HG03439 (cell line): Measurements from ENCODE around the gene IFT27.

ENCODE experiments used
- ATAC-seq: cut with Tn5 transposase; IDR thresholded peaks from one replicate; pipeline ENCODE4 v1.9.1; 2021; ENCODE audit warnings: mild to moderate bottlenecking, moderate library complexity; ENCODE audit not compliant: unreplicated experiment

Gene IFT27

GRCh38 chr22:36727927-36728488 lies 47.9 kb downstream of the IFT27 start:
- ATAC-seq, result no peak

DNA sequence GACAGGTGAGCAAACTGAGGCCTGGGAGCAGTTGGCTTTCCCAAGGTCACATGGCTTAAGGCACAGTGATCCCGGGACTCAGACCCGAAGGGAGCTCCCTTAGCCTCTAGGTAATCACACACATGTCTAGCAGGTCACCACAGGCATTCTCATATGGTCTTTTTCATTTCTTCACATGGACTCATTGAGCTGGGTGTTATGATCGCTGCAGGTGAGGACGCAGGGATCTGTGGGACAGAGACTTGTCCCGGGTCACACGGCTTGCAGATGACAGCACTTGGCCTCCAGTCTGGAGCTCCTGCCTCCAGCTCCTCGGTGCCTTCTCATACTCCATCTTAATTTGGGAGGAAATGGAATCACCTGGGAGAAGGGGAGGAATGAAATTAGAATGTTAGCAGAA lies 48.8 kb downstream of the IFT27 start:
- ATAC-seq, result no peak

GRCh38 chr22:36726007-36726380 lies 49.9 kb downstream of the IFT27 start:
- no peak for ATAC-seq

- ATAC-seq, result no peak
Measured at GRCh38 chr22:36725366-36726006, 50.4 kb downstream of the IFT27 start.

DNA sequence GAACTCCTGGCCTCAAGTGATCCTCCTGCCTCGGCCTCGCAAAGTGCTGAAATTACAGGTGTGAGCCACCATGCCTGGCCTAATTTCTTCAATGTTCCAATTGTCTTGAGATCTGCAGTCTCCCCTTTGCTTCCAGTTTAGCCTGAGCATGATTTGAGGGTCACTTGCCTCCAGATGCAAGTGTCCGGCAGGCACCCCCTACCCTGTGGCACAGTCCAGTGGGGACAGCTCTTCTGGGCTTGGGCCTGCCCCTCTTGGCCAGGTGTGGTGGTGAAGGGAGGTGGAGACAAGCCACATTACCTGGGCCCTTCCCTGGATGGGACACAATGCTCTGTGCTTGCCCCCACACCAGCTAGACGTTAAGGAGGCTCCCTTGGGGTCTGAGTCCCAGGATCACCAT lies 51.1 kb downstream of the IFT27 start:
- no peak for ATAC-seq

GRCh38 chr22:36722055-36722454 lies 53.9 kb downstream of the IFT27 start:
- no peak for ATAC-seq

- no peak for ATAC-seq
Measured at GRCh38 chr22:36715647-36716046, 60.3 kb downstream of the IFT27 start.

- no peak for ATAC-seq
Measured at GRCh38 chr22:36714110-36714509, 61.8 kb downstream of the IFT27 start.

- no peak for ATAC-seq
Measured at GRCh38 chr22:36713436-36713835, 62.5 kb downstream of the IFT27 start.
